ENCODE data around the gene AADACL4. TPM values are rescaled to one million over a fixed set of nuclear protein-coding genes. Genes with fewer than 3 reads are reported as not detected.

Gene AADACL4
- total RNA-seq, 1 donor from 2014 or later, result not detected

DNA sequence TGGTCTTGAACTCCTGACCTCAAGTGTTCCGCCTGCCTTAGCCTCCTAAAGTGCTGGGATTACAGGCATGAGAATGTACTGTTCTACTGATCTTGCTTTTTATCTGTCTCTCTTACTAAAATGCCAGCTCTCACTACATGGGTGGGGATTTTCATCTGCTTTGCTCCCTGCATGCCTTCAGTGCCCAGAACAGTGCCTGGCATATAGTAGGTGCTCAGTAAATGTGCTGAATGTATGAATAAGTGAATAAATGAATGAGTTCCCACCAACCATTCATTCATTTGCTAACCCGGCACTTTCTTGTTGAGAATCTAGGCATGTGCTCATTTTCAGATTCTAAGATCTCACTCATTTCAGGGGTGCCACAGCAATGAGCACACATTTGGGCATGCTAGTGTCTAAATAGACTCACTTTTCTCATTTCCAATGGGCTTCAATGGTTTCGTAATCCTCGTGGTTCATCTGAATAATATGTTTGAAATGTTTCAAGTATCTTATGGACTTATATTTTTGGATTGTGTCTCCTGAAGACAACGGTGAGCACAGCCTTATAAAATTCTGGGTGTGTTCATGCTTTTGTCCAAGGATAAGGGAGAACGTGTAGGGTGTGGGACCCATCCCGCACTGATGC is 33.5 kb upstream of the AADACL4 start:
- FAIRE-seq, result no peak
- H3K4me1 ChIP-seq (ENCODE audit: insufficient read depth, low read length), result peaks cover 11% of the 10 kb centered on the region
- no peak overlapping the region for H3K4me3 Mint-ChIP-seq (ENCODE audit: unreplicated experiment)
- no peaks in the 10 kb centered on the region for H3K27me3 ChIP-seq (ENCODE audit: insufficient read depth, low read length)
- H3K27me3 Mint-ChIP-seq (ENCODE audit: low read depth, unreplicated experiment), result peaks cover 49% of the 10 kb centered on the region
- TF ChIP-seq, protein P1, sequence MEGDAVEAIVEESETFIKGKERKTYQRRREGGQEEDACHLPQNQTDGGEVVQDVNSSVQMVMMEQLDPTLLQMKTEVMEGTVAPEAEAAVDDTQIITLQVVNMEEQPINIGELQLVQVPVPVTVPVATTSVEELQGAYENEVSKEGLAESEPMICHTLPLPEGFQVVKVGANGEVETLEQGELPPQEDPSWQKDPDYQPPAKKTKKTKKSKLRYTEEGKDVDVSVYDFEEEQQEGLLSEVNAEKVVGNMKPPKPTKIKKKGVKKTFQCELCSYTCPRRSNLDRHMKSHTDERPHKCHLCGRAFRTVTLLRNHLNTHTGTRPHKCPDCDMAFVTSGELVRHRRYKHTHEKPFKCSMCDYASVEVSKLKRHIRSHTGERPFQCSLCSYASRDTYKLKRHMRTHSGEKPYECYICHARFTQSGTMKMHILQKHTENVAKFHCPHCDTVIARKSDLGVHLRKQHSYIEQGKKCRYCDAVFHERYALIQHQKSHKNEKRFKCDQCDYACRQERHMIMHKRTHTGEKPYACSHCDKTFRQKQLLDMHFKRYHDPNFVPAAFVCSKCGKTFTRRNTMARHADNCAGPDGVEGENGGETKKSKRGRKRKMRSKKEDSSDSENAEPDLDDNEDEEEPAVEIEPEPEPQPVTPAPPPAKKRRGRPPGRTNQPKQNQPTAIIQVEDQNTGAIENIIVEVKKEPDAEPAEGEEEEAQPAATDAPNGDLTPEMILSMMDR (IDR thresholded peaks at IDR 0.05; ENCODE audit: insufficient read depth, low read depth, low read length), result no peak
- no peak for TF ChIP-seq EZH2 (IDR thresholded peaks at IDR 0.05; ENCODE audit: insufficient read depth, low read length)
- H3K9me3 ChIP-seq (ENCODE audit: insufficient read depth, low read depth, low read length), result no peaks in the 10 kb centered on the region
- no peak overlapping the region for H3K27ac ChIP-seq (ENCODE audit: low read depth, low read length)
- H3K79me2 ChIP-seq (ENCODE audit: insufficient read depth, low read length), result peaks cover 77% of the 10 kb centered on the region
- H3K36me3 ChIP-seq (ENCODE audit: insufficient read depth, low read length), result no peaks in the 10 kb centered on the region
- no peak overlapping the region for H3K4me2 ChIP-seq (ENCODE audit: low read length)
- peaks cover 58% of the 10 kb centered on the region for H4K20me1 ChIP-seq (ENCODE audit: insufficient read depth, low read length)
- no peak for DNase-seq (ENCODE audit: low read depth)
- H3K4me3 ChIP-seq (ENCODE audit: insufficient read depth, low read depth, low read length), result no peak overlapping the region
- no peak overlapping the region for H3K27ac Mint-ChIP-seq (ENCODE audit: unreplicated experiment)
- peaks cover 10% of the 10 kb centered on the region for H3K9me3 Mint-ChIP-seq (ENCODE audit: unreplicated experiment)
- H3K9ac ChIP-seq (ENCODE audit: low read length), result no peak overlapping the region
- H3K4me1 Mint-ChIP-seq (ENCODE audit: low read depth, unreplicated experiment), result peaks cover 4% of the 10 kb centered on the region
- H2AFZ ChIP-seq (ENCODE audit: low read depth, low read length), result no peak overlapping the region
- H3K36me3 Mint-ChIP-seq (ENCODE audit: low read depth, unreplicated experiment), result peaks cover 3% of the 10 kb centered on the region

DNA sequence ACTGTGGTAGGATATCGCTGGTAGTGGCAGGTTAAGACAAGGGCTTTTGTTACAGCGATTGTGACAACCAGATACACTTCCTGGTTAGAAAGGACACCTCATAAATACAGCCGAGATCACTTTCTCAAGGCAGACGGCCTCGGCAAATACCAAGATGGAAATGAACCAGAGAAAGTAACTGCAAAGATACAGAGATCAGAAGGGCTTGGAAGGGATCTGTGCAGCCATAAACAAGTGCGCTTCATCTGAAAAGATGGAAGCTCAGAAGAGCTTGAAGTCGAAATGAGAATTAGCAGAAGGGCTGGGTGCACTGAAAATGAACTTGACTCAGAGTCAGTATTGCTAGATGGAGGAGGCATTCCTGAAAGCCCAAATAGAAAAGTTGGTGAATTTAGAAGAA is 32.9 kb upstream of the AADACL4 start:
- Histone ChIP-seq H3K4me2 (ENCODE audit: low read length) (no peak overlapping the region), H3K9me3 (ENCODE audit: insufficient read depth, low read depth, low read length) (no peaks in the 10 kb centered on the region), H3K27me3 (ENCODE audit: insufficient read depth, low read length) (no peaks in the 10 kb centered on the region), H2AFZ (ENCODE audit: low read depth, low read length) (no peak overlapping the region), H3K36me3 (ENCODE audit: insufficient read depth, low read length) (no peaks in the 10 kb centered on the region), H3K27ac (ENCODE audit: low read depth, low read length) (no peak overlapping the region), H4K20me1 (ENCODE audit: insufficient read depth, low read length) (peaks cover 58% of the 10 kb centered on the region), H3K9ac (ENCODE audit: low read length) (no peak overlapping the region), H3K79me2 (ENCODE audit: insufficient read depth, low read length) (peaks cover 80% of the 10 kb centered on the region), H3K4me1 (ENCODE audit: insufficient read depth, low read length) (peaks cover 11% of the 10 kb centered on the region), H3K4me3 (ENCODE audit: insufficient read depth, low read depth, low read length) (no peak overlapping the region)
- Mint-ChIP-seq H3K36me3 (ENCODE audit: low read depth, unreplicated experiment) (peaks cover 3% of the 10 kb centered on the region), H3K9me3 (ENCODE audit: unreplicated experiment) (peaks cover 10% of the 10 kb centered on the region), H3K27ac (ENCODE audit: unreplicated experiment) (no peak overlapping the region), H3K4me3 (ENCODE audit: unreplicated experiment) (no peak overlapping the region), H3K4me1 (ENCODE audit: low read depth, unreplicated experiment) (peaks cover 9% of the 10 kb centered on the region), H3K27me3 (ENCODE audit: low read depth, unreplicated experiment) (peaks cover 49% of the 10 kb centered on the region)
- no peak for TF ChIP-seq EZH2 (IDR thresholded peaks at IDR 0.05; ENCODE audit: insufficient read depth, low read length)
- FAIRE-seq (no peak), DNase-seq (ENCODE audit: low read depth) (no peak)

DNA sequence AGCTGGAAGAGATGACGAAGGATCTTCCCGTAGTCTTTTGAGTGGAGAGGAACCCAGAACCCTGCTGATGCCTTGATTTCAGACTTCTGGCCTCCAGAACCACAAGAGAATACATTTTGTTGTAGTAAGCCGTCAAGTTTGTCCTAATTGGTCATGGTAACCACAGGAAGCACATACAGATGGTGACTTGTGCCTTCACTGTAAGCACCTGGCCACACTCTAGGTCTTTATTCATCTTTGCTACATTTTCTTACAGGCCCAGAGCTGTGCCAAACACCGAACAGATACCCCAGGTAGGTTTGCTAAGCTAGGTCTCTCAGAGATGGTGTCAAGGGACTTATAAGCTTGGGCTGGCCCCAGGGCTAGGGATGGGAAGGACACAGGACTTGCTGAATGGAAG is 30.7 kb upstream of the AADACL4 start:
- TF ChIP-seq, protein P1 (IDR thresholded peaks at IDR 0.05; ENCODE audit: insufficient read depth, low read depth, low read length), result no peak
- TF ChIP-seq EZH2 (IDR thresholded peaks at IDR 0.05; ENCODE audit: insufficient read depth, low read length), result no peak
- peaks cover 13% of the 10 kb centered on the region for H3K4me1 ChIP-seq (ENCODE audit: insufficient read depth, low read length)
- no peaks in the 10 kb centered on the region for H3K36me3 ChIP-seq (ENCODE audit: insufficient read depth, low read length)
- Mint-ChIP-seq H3K27me3 (ENCODE audit: low read depth, unreplicated experiment) (peaks cover 40% of the 10 kb centered on the region), H3K9me3 (ENCODE audit: unreplicated experiment) (peaks cover 9% of the 10 kb centered on the region), H3K4me1 (ENCODE audit: low read depth, unreplicated experiment) (peaks cover 14% of the 10 kb centered on the region), H3K4me3 (ENCODE audit: unreplicated experiment) (no peak overlapping the region), H3K27ac (ENCODE audit: unreplicated experiment) (no peak overlapping the region), H3K36me3 (ENCODE audit: low read depth, unreplicated experiment) (peaks cover 3% of the 10 kb centered on the region)
- no peaks in the 10 kb centered on the region for H3K27me3 ChIP-seq (ENCODE audit: insufficient read depth, low read length)
- no peak overlapping the region for H3K4me3 ChIP-seq (ENCODE audit: insufficient read depth, low read depth, low read length)
- peaks cover 89% of the 10 kb centered on the region for H3K79me2 ChIP-seq (ENCODE audit: insufficient read depth, low read length)
- peaks cover 57% of the 10 kb centered on the region for H4K20me1 ChIP-seq (ENCODE audit: insufficient read depth, low read length)
- no peak for FAIRE-seq
- H3K9me3 ChIP-seq (ENCODE audit: insufficient read depth, low read depth, low read length), result no peaks in the 10 kb centered on the region
- H3K9ac ChIP-seq (ENCODE audit: low read length), result no peak overlapping the region
- no peak overlapping the region for H3K27ac ChIP-seq (ENCODE audit: low read depth, low read length)
- H3K4me2 ChIP-seq (ENCODE audit: low read length), result peak overlapping the region; percentile 10
- no peak for DNase-seq (ENCODE audit: low read depth)
- H2AFZ ChIP-seq (ENCODE audit: low read depth, low read length), result no peak overlapping the region
